ENCODE measurements around the gene GCN1. TPM values are rescaled to one million over a fixed set of nuclear protein-coding genes. Genes with fewer than 3 reads are reported as not detected.

GCN1 gene
- total and polyA plus RNA-seq, 2 donors (not counting 3 experiments of a cell fraction or from before 2014, with no cell fraction given), result 30.1 to 101 TPM

- dilution Hi-C loops (cut with MboI; ENCODE audit: extremely low pct_ligation_motif_present, low sequenced_read_pairs), result no loop called here
- DNase-seq (ENCODE audit: low read depth, low spot score) (peak; percentile 80), FAIRE-seq (peak; percentile 90)
- H3K27me3 ChIP-seq (ENCODE audit: control insufficient read depth in 2 of 2, insufficient read depth in 2 of 2, low read length in 2 of 2), result no peaks in the 10 kb centered on the region
- intact Hi-C loops (cut with micrococcal nuclease), result loop anchor here (1.0 kb wide), 3 partner anchors 27 to 63 kb away; partner anchors contain the start of genes PXN, RNU4-2 and RPLP0
- H3K4me1 ChIP-seq (ENCODE audit: control insufficient read depth, extremely low read depth, insufficient read depth, low read length), result peaks cover 72% of the 10 kb centered on the region
- no peak overlapping the region for H3K9ac ChIP-seq (replicated peaks; ENCODE audit: extremely low read depth, insufficient read depth, low read length)
- POLR2A ChIA-PET, result interaction anchor here (0.7 to 8.6 kb wide), 7 partner anchors 9 to 63 kb away, joined by 3 to 211 read pairs (median 16); partner anchors contain the start of genes PXN, RNU4-1, RNU4-2 and RPLP0
- H3K36me3 ChIP-seq (ENCODE audit: control insufficient read depth in 2 of 2, extremely low read depth in 1 of 2, insufficient read depth in 2 of 2, low read length in 2 of 2), result peaks cover 0 to 23% of the 10 kb centered on the region in 2 experiments
- H3K79me2 ChIP-seq (ENCODE audit: control insufficient read depth, insufficient read depth, low read length), result peaks cover 83% of the 10 kb centered on the region
- H2AFZ ChIP-seq (ENCODE audit: low read depth, low read length), result no peak overlapping the region
- peak overlapping the region; percentile 100 for H3K27ac ChIP-seq (ENCODE audit: insufficient read depth, low read depth, low read length)
- TF ChIP-seq JUN (IDR thresholded peaks at IDR 0.05; ENCODE audit: borderline replicate concordance, insufficient read depth, insufficient read length, low read depth) (no peak), CTCF (IDR thresholded peaks at IDR 0.05; ENCODE audit: extremely low read depth in 1 of 2, insufficient read depth in 1 of 2, low read depth in 1 of 2, low read length in 2 of 2) (peak; percentile 90 to 94), POLR2AphosphoS5 (IDR thresholded peaks at IDR 0.05; ENCODE audit: insufficient read depth, low read depth, low read length) (peak; percentile 17), POLR2A (IDR thresholded peaks at IDR 0.05; ENCODE audit: low read depth, low read length) (no peak), MYC (IDR thresholded peaks at IDR 0.05; ENCODE audit: low read depth, low read length) (peak; percentile 80), EZH2 (IDR thresholded peaks at IDR 0.05; ENCODE audit: borderline replicate concordance, low read depth, low read length, severe bottlenecking) (no peak)
- no peaks in the 10 kb centered on the region for H3K9me1 ChIP-seq (replicated peaks; ENCODE audit: control insufficient read depth, extremely low read depth, insufficient read depth, low read length)
- CTCF ChIA-PET, result interaction anchor here (0.6 to 10.7 kb wide), 24 partner anchors 7 to 200 kb away, joined by 3 to 1402 read pairs (median 6); partner anchors contain the start of genes GCN1, PLA2G1B, PXN and RNU4-1
- H4K20me1 ChIP-seq (replicated peaks; ENCODE audit: control insufficient read depth, extremely low read depth, insufficient read depth, low read length), result no peaks in the 10 kb centered on the region
- H3K4me2 ChIP-seq (ENCODE audit: insufficient read depth, low read length), result no peak overlapping the region
- no TSS peak for BruUV-seq (replicated peaks)
- no peaks in the 10 kb centered on the region for H3K9me3 ChIP-seq (replicated peaks; ENCODE audit: control insufficient read depth, insufficient read depth, low read length)
- H3K4me3 ChIP-seq (replicated peaks in 1 of 3; ENCODE audit: insufficient read depth in 1 of 3, low read depth in 1 of 3, low read length in 3 of 3), result no peak overlapping the region
Observed at GRCh38 chr12:120228291-120229070, 34.0 kb upstream of the GCN1 start.

Data from endothelial cell of umbilical vein (primary cell).